HL-60 (cell line): ENCODE results near the gene FCHSD2.

ENCODE experiments used
- DNase-seq, 2 experiments: peaks; one replicate each; pipeline ENCODE4 v3.0.0-alpha.2; 2010 to 2020; ENCODE audit warnings: low read depth in 1 of 2, low spot score in 1 of 2
- H3K27ac ChIP-seq: fragments of 250-450 bp; sonication (Bioruptor Pico); replicated peaks from 2 replicates; pipeline ENCODE4 v1.5.1; 2020; ENCODE audit warnings: mild to moderate bottlenecking, moderate library complexity
- H3K27me3 ChIP-seq: fragments of 250-450 bp; sonication (Bioruptor Pico); 2 replicates; pipeline ENCODE4 v1.5.1; 2021; ENCODE audit warnings: mild to moderate bottlenecking, moderate library complexity; ENCODE audit not compliant: insufficient read depth, poor library complexity, severe bottlenecking
- H3K4me3 ChIP-seq: replicated peaks from 2 replicates; pipeline ENCODE4 v1.5.1; 2011; ENCODE audit warnings: mild to moderate bottlenecking, control low read depth, low read length; ENCODE audit not compliant: insufficient read depth
- CTCF ChIP-seq: IDR thresholded peaks from one replicate; pipeline ENCODE4 v1.5.1; 2011; ENCODE audit warnings: low read length, control low read depth, inconsistent platforms; ENCODE audit not compliant: insufficient read depth
- GABPA ChIP-seq: IDR thresholded peaks from 2 replicates; pipeline ENCODE4 v1.6.1; 2012; ENCODE audit warnings: low read depth
- POLR2AphosphoS5 ChIP-seq: IDR thresholded peaks from 2 replicates; pipeline ENCODE4 v1.6.1; 2012; ENCODE audit warnings: low read depth
- SPI1 ChIP-seq: IDR thresholded peaks from 2 replicates; pipeline ENCODE4 v1.6.1; 2012; ENCODE audit warnings: low read depth, mild to moderate bottlenecking, borderline replicate concordance
- TF ChIP-seq, protein P1 (sequence below): IDR thresholded peaks from 2 replicates; pipeline ENCODE4 v1.6.1; 2012; ENCODE audit warnings: low read depth; ENCODE audit not compliant: insufficient replicate concordance

Gene FCHSD2

GRCh38 chr11:73095613-73096012 lies 46.5 kb downstream of the FCHSD2 start:
- TF ChIP-seq SPI1, result no peak
- TF ChIP-seq GABPA, result no peak
- TF ChIP-seq, protein P1, sequence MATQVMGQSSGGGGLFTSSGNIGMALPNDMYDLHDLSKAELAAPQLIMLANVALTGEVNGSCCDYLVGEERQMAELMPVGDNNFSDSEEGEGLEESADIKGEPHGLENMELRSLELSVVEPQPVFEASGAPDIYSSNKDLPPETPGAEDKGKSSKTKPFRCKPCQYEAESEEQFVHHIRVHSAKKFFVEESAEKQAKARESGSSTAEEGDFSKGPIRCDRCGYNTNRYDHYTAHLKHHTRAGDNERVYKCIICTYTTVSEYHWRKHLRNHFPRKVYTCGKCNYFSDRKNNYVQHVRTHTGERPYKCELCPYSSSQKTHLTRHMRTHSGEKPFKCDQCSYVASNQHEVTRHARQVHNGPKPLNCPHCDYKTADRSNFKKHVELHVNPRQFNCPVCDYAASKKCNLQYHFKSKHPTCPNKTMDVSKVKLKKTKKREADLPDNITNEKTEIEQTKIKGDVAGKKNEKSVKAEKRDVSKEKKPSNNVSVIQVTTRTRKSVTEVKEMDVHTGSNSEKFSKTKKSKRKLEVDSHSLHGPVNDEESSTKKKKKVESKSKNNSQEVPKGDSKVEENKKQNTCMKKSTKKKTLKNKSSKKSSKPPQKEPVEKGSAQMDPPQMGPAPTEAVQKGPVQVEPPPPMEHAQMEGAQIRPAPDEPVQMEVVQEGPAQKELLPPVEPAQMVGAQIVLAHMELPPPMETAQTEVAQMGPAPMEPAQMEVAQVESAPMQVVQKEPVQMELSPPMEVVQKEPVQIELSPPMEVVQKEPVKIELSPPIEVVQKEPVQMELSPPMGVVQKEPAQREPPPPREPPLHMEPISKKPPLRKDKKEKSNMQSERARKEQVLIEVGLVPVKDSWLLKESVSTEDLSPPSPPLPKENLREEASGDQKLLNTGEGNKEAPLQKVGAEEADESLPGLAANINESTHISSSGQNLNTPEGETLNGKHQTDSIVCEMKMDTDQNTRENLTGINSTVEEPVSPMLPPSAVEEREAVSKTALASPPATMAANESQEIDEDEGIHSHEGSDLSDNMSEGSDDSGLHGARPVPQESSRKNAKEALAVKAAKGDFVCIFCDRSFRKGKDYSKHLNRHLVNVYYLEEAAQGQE, result no peak
- TF ChIP-seq POLR2AphosphoS5, result no peak
- Histone ChIP-seq H3K27ac (no peak overlapping the region), H3K4me3 (no peak overlapping the region), H3K27me3 (no peaks in the 10 kb centered on the region)
- no peak for DNase-seq

DNA sequence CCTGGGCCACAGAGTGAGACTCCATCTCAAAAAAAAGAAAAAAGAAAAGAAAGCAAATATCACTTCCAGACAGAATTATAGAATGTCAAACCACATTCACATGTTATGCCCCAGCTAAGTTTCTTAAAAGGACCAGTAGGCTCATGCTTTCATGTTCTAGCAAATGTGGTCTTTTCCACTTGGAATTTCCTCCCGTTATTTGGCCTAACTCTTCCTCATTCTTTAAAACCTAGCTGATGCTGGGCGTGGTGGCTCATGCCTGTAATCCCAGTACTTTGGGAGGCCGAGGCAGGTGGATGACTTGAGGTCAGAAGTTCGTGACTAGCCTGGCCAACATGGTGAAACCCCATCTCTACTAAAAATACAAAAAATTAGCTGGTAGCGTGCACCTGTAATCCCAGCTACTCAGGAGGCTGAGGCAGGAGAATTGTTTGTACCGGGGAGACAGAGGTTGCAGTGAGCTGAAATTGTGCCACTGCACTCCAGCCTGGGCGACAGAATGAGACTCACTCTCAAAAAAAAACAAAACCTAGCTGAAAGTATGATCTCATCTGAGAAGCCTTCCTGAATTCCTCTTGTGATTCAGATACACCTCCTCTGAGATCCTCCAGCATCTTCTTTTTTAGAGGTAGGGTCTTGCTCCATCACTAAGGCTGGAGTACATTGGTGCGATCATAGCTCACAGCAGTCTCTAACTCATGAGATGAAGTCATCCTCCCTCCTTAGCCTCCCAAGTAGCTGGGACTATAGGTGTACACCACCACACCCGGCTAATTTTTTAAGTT lies 50.4 kb downstream of the FCHSD2 start:
- DNase-seq, result no peak
- TF ChIP-seq GABPA, result no peak
- no peak for TF ChIP-seq CTCF
- TF ChIP-seq, protein P1, result no peak
- no peak for TF ChIP-seq SPI1
- no peak for TF ChIP-seq POLR2AphosphoS5

DNA sequence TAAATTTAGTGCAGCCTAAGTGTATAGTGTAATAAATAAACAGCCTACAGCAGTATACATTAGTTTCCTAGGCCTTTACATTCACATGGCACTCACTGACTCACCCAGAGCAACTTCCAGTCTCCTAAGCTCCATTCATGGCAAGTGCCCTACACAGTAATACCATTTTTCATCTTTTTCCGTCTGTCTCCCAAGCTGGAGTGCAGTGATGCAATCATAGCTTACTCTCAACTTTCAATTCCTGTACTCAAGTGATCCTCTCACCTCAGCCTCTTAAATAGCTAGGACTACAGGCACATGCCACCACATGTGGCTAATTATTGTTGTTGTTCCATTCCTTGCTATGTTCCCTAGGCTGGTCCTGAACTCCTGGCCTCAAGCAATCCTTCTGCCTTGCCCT lies 54.4 kb downstream of the FCHSD2 start:
- TF ChIP-seq POLR2AphosphoS5 (no peak), CTCF (no peak), SPI1 (no peak), GABPA (no peak)
- TF ChIP-seq, protein P1, result no peak
- peak in 1 of 2 experiments; percentile 17 for DNase-seq
- H3K4me3 ChIP-seq, result no peak overlapping the region
- no peak overlapping the region for H3K27ac ChIP-seq
- no peaks in the 10 kb centered on the region for H3K27me3 ChIP-seq

More for the DNA sequence above, 50.4 kb downstream of the FCHSD2 start:
- Histone ChIP-seq H3K27me3 (no peaks in the 10 kb centered on the region), H3K4me3 (no peak overlapping the region), H3K27ac (no peak overlapping the region)
